HG03354 (cell line): ENCODE measurements around the gene OXT.

Experiments used
- ATAC-seq: cut with Tn5 transposase; IDR thresholded peaks from one replicate; pipeline ENCODE4 v1.9.1; 2021; ENCODE audit warnings: mild to moderate bottlenecking; ENCODE audit not compliant: unreplicated experiment, poor library complexity, severe bottlenecking

Gene OXT

DNA sequence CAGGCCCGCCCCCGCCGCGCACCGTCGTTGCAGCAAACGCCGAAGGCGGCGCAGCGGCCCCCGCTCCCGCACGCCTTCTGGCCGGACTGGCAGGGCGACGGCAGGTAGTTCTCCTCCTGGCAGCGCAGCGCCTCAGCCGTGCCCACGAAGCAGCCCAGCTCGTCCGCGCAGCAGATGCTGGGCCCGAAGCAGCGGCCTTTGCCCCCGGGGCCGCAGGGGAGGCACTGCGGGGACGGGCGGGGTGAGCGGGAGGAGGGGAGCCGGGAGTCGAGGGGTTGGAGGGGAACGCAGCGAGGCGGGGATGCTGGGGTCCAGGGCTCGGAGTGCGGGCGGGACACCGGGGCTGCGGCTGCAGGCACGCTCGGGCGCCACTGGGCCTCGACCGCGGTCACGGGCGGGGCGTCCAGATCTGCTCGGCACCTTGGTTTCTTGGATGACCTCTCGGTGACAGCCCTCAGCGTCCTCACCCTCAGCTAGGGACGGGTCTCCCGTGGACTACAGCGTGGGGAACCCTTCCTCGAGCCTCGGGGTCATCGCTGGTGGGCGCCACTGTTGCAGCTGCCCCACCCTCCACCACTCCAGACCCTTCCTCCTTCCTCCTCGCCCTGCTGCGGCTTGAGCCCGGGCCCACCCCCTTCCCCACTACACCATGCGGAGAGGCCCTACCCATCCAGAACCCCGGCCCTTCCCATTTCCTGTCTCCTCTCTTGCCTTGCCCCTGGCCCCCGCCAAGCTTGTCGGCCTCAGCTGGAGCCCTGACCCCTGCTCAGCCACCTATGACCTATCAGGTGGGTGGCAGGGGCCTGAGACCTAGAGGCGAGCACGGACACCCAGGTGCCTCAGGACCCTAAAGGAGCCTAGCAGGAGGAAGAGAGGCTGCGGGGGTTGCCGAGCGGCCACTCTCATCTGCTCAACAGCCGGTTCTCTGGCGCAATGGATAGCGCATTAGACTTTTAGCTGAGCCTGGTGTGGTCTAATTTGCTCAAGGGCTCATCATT, 11.8 kb downstream of the OXT start:
- no peak for ATAC-seq

DNA sequence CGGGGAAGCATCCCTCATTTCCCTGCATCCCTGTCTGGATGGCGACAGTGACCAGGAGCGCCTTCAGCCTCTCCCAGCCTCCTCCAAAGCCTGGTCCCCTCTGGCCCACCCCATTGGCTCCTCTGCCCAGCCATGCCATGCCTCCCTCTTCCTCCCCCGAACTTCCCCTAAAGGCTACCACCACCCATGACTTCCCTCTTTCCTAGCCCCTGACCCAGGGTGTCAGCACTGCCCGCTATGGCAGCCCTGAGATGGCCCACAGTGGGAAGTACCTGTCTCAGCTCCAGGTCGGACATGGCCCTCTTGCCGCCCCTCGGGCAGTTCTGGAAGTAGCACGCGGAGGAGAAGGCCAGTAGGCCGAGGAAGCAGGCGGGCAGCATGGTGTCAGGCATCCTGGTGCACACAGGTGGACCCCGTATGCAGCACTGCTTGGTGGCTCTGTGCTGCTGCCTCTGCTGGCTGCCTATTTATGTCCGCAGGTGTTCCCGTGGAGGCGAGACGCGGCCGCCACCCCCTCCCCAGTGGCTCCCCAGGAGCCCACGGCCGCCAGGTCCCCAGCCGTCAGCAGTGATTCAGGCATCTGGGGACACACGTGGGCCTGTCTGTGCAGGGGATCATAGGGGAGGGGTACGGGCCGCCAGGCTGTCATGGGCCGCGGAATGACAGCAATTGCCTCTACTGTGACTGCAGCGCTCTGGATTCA, 13.0 kb downstream of the OXT start, which contains the start of gene AVP:
TSS of gene AVP (minus strand) at position 442 of the 703 bp plus-strand sequence. CDS start at position 392, 50 bp downstream.
- ATAC-seq, result no peak

DNA sequence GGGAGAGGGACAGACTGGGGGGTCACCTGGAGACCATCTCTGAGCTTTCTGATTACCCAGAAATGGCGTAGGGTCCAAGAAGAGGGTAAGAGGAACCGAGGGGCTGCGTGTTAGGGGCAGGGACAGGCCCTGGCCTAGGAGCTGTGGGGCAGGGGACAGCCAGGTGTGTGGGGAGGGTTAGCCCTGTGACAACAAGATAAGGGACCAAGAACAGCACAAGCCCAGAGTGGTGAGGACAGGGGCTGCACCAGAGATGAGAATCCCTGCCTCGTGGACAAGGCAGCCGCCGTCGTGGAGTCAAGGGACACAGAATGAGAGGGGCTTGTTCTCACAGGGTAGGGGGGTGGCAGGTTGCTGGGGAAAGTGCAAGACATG, 13.6 kb downstream of the OXT start:
- ATAC-seq, result no peak

DNA sequence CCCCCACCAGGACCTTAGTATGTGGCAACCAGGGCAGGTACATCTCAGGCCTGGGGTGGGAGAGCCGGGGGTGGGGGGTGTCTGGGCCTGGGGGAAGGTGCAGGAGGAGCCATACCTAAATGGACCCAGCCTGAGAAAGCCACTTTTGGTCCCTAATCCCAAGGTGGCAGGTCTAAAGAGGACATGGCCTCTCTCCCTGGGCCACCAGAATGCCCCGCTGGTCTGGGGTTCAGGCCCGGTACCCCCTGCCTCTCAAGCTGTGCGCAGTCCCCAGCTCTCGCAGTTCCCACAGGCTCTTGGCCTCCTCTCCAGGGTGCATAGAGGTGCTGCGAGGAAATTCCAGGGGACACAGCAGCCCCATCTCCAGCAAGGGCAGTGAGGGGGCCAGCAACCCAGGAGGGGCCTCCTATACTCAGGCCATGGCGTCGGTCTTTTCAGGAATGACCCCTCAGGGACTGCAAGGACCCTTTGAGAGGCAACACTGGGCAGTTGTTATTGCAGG, 14.2 kb downstream of the OXT start:
- no peak for ATAC-seq

DNA sequence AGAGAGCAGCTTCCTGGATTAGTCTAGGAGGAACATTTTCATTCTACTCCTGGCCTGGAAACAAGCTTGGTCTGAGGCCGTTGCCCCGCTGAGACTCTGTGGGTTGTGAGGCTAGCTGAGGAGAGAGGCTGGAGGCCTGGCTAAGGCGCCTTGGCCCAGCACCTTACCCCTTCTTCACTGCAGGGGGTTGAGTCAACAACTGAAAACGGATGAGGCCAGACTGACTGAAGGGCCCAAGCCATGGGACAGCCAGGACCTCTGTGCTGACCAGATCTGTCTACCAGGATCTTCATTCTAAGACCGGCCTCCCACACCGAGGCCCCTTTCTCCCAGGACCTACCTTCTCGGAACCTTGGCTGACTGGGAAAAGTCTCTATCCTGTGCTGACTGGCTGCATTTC, 16.6 kb downstream of the OXT start:
- no peak for ATAC-seq

DNA sequence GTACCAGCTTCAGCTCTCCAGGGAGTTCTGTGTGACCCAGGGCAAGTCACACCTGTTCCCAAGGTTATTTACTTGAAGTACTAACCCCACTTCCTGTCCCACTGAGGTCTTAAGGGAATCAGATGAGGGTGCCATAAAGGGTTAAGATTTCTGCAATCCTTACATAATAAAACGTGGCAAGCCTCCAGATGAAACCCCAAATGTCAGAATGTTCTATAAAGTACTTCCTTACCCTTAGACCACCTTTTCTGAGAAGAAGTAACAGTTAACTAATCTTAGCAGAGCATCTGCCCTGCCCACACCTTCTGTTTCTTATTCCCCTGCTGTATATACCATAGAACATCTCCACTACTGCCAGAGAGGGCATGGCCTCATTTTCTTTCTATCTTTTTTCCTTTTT, 19.1 kb downstream of the OXT start:
- no peak for ATAC-seq

DNA sequence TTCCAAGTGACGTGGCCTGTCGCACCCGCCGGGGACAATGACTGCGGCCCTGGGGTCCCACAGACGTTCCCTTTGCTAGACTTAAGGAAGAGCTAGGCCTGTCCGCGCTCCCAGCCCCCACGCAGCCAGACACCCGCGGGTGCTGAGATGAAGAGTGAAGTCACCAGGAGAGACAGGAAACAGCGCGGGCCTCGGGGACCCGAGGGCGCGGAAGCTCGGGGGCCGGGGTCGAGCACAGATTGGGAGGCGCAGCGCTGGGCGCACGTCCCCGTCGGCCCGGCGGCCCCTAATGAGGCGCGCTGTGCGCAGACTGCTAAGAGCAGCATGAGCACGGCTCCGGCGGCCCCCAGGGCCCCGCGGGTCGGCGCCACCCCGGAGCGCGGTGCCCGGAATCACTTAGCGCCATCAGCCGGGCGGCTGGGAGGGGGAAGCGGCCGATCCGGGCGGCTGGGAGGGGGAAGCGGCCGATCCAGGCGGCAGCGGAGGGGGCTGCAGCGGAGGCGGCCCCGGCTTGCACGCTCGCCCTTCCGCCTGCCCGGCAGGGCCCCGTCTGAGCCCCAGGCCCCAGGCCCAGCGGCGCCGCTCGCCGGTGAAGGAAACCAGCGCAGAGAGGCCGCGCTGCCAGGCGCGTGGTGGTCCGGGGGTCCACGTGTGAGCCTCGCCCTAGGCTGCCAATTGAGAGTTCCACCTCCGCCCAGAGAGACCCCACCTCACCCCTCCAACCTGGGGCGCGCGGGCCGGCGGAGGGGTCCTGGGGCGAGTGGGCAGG, 21.4 kb downstream of the OXT start:
- no peak for ATAC-seq

DNA sequence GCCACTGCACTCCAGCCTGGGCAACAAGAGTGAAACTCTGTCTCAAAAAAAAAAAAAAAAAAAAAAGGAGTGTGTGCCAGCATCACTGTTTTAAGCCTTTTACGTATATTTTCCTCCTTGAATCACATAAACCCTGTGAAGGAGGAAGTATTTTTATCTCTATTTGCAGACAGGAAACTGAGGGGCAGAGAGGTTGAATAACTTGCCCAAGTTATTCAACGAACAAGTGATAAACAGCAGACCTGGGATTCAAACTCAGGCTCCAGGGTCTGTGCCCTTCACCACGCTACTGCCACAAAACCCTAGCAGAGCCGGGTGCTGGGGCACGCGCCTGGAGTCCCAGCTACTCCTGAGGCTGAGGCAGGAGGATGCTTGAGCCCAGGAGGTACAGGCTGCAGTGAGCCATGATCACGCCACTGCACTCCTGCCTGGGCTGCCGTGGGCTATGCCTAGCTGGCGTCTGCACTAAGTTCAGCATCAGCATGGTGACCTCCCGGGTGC, 22.5 kb downstream of the OXT start:
- ATAC-seq, result no peak

DNA sequence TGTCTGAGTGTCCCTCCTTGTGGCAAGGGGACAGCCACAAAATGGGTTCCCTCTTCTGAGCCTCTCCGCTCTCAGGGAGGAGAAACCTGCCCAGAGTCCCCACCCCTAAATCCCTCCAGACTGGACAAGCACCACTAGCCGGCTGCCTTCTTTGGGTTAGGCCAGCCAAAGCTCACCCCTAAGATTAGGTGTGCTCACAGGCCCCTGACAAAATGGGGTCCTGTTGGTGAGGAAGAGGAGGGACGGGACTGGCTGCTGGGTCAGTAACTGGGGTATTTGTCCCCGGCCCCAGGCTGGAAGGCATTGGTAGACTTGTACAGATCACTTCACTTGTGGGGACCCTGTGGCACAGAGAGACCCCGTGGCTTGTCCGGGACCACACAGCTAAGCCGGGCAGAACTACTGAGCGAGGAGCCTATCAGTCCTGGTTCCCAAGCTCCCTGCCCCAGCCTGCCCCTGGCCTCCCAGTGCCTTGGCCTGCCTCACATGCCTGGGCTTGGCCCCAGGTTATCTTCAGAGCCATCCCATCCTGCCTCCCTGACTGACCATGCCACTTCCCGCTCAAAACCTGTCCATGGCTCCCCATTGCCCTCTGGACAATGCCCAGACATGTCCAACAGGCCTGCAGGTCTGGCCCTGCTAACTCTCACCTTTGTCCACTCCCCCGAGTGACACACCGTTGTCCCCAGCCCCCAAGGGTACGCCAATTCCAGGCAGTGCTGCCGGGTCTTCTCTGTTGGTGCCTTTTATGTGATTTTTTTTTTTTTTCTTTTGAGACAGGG, 23.6 kb downstream of the OXT start:
- ATAC-seq, result no peak

DNA sequence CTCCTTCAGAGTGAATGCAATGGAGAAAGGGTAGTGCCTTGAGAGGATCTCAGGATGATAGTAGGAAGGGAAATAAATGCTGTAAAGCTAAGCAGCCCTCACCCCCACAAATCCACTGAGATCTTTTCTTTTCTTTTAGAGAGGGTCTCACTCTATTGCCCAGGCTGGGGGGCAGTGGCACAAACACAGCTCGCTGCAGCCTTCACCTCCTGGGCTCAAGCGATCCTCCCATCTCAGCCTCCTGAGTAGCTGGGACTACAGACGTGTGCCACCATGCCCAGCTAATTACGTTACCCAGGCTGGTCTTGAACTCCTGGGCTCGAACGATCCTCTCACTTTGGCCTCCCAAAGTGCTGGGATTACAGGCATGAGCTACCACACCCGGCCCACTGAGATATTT, 29.1 kb downstream of the OXT start:
- no peak for ATAC-seq

DNA sequence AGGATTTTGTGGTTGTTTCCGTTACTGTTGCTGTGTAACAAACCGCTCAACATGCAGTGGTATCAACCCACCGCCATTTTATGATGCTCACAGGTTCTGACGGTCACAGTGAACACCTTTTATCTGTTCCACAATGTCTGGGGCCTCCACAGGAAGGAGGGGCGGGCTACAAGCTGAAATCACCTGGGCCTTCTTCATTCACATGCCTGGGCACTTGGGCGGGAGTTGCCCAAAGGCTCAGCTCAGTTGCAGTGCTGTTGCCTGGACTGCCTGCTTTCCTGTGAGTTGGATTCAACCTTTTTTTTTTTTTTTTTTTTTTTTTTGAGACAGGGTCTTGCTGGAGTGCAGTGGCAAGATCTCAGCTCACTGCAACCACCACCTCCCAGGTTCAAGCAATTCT, 29.8 kb downstream of the OXT start:
- no peak for ATAC-seq

DNA sequence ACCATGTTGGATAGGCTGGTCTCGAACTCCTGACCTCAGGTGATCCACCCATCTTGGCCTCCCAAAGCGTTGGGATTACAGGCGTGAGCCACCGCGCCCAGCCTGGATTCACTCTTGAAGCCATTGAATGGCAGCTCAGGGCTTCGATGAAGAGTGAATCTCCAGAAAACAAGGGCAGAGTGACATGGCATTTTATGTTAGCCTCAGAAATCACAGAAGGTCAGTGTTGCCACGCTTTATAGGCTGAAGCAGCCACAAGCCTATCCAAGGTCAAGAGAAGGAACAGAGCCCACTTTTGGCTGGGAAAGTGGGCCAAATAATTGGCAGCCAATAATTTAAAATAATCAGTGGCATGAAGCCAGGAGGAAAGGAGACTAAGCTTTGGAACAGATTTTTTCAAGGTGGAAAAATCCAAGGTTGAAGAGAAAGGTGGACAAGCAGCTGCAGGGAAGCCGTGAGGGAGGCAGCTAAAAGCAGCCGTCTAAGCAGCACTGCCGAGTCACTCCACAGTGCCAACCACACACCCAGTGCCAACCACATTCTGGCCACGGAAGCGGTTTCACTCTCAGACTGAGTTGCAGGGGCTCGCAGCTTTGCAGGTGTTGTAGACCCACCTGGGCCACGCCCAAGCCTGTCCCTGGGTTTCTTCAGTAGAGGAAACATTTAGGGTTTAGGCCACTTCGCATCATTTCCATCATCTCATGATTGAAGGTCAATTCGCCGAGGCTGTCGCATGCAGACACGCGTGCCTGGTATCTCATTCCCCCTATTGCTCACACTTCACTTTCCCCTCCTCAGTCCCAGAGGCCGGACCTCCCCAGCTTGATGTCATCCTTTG, 30.5 kb downstream of the OXT start:
- no peak for ATAC-seq

DNA sequence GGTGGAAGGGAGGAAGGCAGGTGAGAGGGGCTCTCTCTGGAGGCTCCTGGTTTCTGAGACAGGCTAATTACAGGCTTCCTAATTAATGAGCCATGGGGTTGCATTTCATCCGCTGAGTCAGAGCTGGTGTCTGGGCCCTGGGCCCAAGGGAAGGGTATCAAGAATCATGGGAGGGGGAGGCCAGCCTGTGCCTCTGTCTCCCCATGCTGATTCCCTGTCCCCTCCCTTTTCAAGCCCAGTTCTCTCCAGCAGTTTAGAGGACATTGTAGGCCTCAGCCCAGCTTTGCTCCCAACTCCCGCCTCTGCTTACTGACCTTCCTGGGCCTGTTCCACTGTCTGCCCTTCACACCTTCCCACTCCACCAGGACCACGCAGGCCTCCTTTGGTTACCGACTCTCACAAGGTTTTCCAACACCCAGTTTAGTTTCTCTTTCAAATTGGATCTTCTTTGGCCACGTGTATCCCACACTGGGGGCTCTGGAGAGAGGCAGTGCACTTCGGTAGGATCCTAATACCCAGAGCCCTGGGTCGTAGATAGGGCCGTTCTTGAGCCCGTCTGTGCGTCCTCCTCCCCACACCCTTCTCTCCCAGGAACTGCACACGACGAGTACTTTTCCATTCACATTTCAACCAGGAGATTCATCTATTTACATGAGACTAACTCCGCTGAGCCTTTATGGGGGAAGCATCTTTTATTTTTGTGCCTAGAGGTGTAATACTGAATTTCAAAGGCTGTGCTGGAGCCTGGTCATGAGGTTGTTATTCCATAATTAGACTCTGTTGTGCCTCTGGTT, 31.4 kb downstream of the OXT start:
- ATAC-seq, result no peak

DNA sequence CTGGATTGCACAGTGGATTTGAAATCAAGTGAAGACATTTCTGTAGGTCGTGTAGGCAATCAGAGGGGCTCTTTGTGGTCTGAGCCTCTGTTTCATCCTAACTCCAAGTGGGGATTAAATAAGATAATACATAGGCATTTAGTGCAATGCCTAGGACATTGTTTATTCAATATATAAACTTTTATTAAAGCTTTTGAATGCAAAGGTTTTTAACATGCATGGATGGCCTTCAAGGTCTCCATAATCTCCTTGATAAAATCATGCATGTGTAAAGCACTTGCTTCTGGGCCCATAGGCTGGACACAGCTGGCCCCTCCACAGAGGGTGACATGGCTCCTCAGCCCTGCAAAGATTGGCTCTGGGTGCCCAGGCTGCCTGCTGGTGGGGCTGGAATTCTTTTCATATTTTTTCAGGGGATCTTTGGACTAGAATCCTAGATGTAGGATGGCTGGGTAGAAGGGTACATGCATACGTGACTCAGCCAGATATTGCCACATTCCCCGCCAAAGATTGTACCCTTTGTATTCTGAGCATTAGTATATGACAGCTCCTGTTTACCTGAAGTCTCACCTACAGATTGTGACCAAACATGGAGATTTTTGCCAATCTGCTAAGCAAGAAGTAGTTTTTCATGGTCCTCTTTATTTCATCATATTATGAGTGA, 32.1 kb downstream of the OXT start:
- ATAC-seq, result no peak

DNA sequence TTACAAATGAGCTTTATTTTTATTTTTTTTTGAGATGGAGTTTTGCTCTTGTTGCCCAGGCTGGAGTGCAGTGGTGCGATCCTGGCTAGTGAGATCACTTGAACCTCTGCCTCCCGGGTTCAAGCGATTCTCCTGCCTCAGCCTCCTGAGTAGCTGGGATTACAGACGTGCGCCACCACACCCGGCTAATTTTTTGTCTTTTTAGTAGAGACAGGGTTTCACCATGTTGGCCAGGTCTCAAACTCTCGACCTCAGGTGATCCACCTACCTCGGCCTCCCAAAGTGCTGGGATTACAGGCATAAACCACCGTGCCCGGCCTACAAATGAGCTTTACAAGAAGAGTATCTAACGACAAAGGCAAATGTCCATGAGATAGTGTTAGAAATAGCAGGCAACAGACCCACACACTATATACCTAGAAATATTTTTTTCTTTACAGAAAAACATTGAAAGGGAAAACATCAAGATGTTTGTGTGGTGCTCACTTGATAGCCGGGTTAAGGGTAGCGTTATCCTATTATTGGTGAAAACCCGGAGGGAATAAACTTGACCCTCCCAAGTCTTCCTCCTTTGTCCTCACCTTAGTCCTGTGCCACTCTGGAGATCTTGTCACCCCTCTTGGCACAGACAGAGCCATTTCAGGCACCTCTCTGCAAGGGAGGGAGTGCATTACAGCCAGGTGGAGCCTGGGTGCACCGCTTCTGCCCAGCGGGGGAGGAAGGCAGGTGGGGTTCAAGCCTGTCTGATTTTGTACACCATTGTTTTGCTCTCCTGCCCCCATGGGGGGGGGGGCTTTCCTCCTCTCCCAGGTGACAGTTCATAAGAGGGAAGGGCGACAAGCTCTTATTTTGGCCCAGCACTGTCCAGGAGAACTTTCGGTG, 34.1 kb downstream of the OXT start:
- ATAC-seq, result no peak

DNA sequence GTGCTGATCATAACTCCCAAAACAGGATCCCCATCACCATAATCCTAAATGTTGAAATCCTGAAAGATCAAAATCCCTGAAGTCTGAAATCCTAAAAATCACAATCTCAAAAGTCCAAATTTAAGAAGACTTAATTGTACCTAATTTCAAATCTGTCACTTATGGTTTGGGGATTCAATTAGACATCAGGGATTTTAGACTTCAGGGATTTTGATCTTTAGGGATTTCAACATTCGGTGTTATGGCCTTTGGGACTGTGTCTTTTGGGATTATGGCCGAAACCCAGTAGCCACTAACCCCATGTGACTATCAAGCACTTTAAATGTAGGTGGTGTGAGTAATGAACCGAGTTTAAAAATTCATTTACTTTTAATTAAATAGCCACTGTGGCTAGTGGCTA, 34.8 kb downstream of the OXT start:
- ATAC-seq, result no peak
